K562 (cell line): Measurements from ENCODE around the gene RELL2. TPM values are rescaled to one million over a fixed set of nuclear protein-coding genes. Genes with fewer than 3 reads are reported as not detected.

Source experiments
- ARID3B ChIP-seq: fragments of 250-450 bp; sonication (Bioruptor Pico); IDR thresholded peaks from 2 replicates; pipeline ENCODE4 v1.4.0; 2020; ENCODE audit warnings: borderline replicate concordance
- CREB1 ChIP-seq, 2 experiments: sonication (generic) in 1 of 2; formaldehyde crosslinking in 1 of 2; IDR thresholded peaks; 2 replicates each; pipeline versions ENCODE4 v1.6.1 to v1.8.0; 2012 to 2022; ENCODE audit warnings: inconsistent platforms in 1 of 2, mild to moderate bottlenecking in 1 of 2, missing genetic modification reagents in 1 of 2, moderate library complexity in 1 of 2
- E4F1 ChIP-seq: fragments of 250-450 bp; sonication (Bioruptor Pico); IDR thresholded peaks from 2 replicates; pipeline ENCODE4 v1.5.0; 2021; ENCODE audit warnings: mild to moderate bottlenecking, borderline replicate concordance
- FOS ChIP-seq: IDR thresholded peaks from 3 replicates; pipeline ENCODE4 v1.6.1; 2011; ENCODE audit not compliant: insufficient read length; ENCODE audit errors: extremely low read depth
- GABPB1 ChIP-seq: sonication (generic); formaldehyde crosslinking; IDR thresholded peaks from 2 replicates; pipeline ENCODE4 v1.8.0; 2022; ENCODE audit warnings: mild to moderate bottlenecking, missing genetic modification reagents
- HCFC1 ChIP-seq: IDR thresholded peaks from 2 replicates; pipeline ENCODE4 v1.6.1; 2012; ENCODE audit warnings: low read depth, low read length, improper control_type of control experiment
- HDAC8 ChIP-seq: fragments of 450-650 bp; IDR thresholded peaks from 2 replicates; pipeline ENCODE4 v1.6.1; 2016; ENCODE audit warnings: mild to moderate bottlenecking, missing genetic modification characterization, moderate library complexity, missing compliant biosample characterization
- HMGN3 ChIP-seq: IDR thresholded peaks from 2 replicates; pipeline ENCODE4 v1.6.1; 2011; ENCODE audit warnings: borderline replicate concordance, low read depth, mild to moderate bottlenecking, mixed read lengths, low read length; ENCODE audit not compliant: insufficient read length; ENCODE audit errors: extremely low read depth
- HNRNPUL1 ChIP-seq: fragments of 200-400 bp; formaldehyde crosslinking; IDR thresholded peaks from 2 replicates; pipeline ENCODE4 v1.6.1; 2017; ENCODE audit warnings: low read length
- L3MBTL2 ChIP-seq: fragments of 450-650 bp; IDR thresholded peaks from 2 replicates; pipeline ENCODE4 v1.6.1; 2016; ENCODE audit warnings: mild to moderate bottlenecking, moderate library complexity
- NFE2 ChIP-seq: IDR thresholded peaks from 2 replicates; pipeline ENCODE4 v1.6.1; 2014; ENCODE audit warnings: antibody characterized with exemption, low read depth
- NKRF ChIP-seq: fragments of 450-650 bp; IDR thresholded peaks from 2 replicates; pipeline ENCODE4 v1.6.1; 2016; ENCODE audit warnings: borderline replicate concordance
- NR3C1 ChIP-seq: sonication (generic); formaldehyde crosslinking; IDR thresholded peaks from 2 replicates; pipeline ENCODE4 v1.8.1; 2022; ENCODE audit warnings: missing genetic modification reagents
- SMARCE1 ChIP-seq: fragments of 450-650 bp; IDR thresholded peaks from 2 replicates; pipeline ENCODE4 v1.7.1; 2016; ENCODE audit warnings: mild to moderate bottlenecking
- ZBTB17 ChIP-seq: fragments of 450-650 bp; formaldehyde crosslinking; IDR thresholded peaks from 2 replicates; pipeline ENCODE4 v1.4.0; 2020; ENCODE audit warnings: mild to moderate bottlenecking
- ZBTB9 ChIP-seq: fragments of 450-650 bp; formaldehyde crosslinking; IDR thresholded peaks from 2 replicates; pipeline ENCODE4 v1.4.0; 2020; ENCODE audit warnings: mild to moderate bottlenecking, moderate library complexity
- ZFX ChIP-seq: sonication (generic); formaldehyde crosslinking; IDR thresholded peaks from 2 replicates; pipeline ENCODE4 v1.8.0; 2022; ENCODE audit warnings: mild to moderate bottlenecking, missing genetic modification reagents, moderate library complexity
- ZNF23 ChIP-seq: fragments of 250-450 bp; sonication (Bioruptor Pico); IDR thresholded peaks from 2 replicates; pipeline ENCODE4 v1.4.0; 2020; ENCODE audit warnings: mild to moderate bottlenecking
- polyA plus RNA-seq, 8 experiments: library from polyadenylated mRNA; depleted of rRNA in 4 of 8; stranded (reverse) in 5 of 8; unstranded in 3 of 8; fragments of >200 nt; fragmentation: Nextera tagmentation in 2 of 8; fragmentation: Illumina TruSeq in 1 of 8; extraction: Ambion mirVana in 2 of 8; extraction: Trizol in 1 of 8; gene quantifications; 2 replicates each; pipeline versions ENCODE4 v1.2.1 to v1.2.3, GENCODE V29; 2011 to 2014; ENCODE audit warnings: inconsistent platforms in 1 of 8, missing spikeins in 1 of 8
- total RNA-seq, 7 experiments: library from RNA; depleted of rRNA in 6 of 7; stranded (reverse); fragments of >200 nt in 6 of 7; fragmentation: Illumina TruSeq in 2 of 7; extraction: Trizol in 2 of 7; gene quantifications; 2 replicates each; pipeline versions ENCODE4 v1.2.1 to v1.2.3, GENCODE V29; 2011 to 2021; ENCODE audit warnings: low replicate concordance in 1 of 7
- TF ChIP-seq, protein P1 (sequence below): sonication (generic); formaldehyde crosslinking; IDR thresholded peaks from 2 replicates; pipeline ENCODE4 v1.4.0; 2020; ENCODE audit warnings: mild to moderate bottlenecking, missing genetic modification reagents

Gene RELL2
- total and polyA plus RNA-seq, 9 of the 15 experiments (the other 6 are each of a cell fraction or from before 2014, with no cell fraction given), result 0.06 to 36.0 (median 14.3) TPM

- TF ChIP-seq E4F1 (CRISPR knock-in tag), result no peak
- TF ChIP-seq GABPB1 (CRISPR knock-in tag), result no peak
- TF ChIP-seq HMGN3, result peak; percentile 77
- TF ChIP-seq HCFC1, result no peak
- TF ChIP-seq FOS, result no peak
- TF ChIP-seq NKRF, result peak; percentile 53; the same call in 1 of the 2 replicates
- peak; percentile 65 for TF ChIP-seq CREB1 (IDR thresholded peaks at IDR 0.05)
- no peak; the same call in 1 of the 2 replicates for TF ChIP-seq CREB1 (CRISPR knock-in tag; IDR thresholded peaks at IDR 0.05)
- TF ChIP-seq ZFX (CRISPR knock-in tag), result peak; percentile 92
- TF ChIP-seq L3MBTL2, result no peak
- TF ChIP-seq NR3C1 (CRISPR knock-in tag), result no peak
- no peak for TF ChIP-seq ZBTB17 (CRISPR knock-in tag)
- no peak for TF ChIP-seq ZBTB9
- TF ChIP-seq ARID3B (CRISPR knock-in tag), result no peak
- no peak for TF ChIP-seq SMARCE1
- TF ChIP-seq, protein P1, sequence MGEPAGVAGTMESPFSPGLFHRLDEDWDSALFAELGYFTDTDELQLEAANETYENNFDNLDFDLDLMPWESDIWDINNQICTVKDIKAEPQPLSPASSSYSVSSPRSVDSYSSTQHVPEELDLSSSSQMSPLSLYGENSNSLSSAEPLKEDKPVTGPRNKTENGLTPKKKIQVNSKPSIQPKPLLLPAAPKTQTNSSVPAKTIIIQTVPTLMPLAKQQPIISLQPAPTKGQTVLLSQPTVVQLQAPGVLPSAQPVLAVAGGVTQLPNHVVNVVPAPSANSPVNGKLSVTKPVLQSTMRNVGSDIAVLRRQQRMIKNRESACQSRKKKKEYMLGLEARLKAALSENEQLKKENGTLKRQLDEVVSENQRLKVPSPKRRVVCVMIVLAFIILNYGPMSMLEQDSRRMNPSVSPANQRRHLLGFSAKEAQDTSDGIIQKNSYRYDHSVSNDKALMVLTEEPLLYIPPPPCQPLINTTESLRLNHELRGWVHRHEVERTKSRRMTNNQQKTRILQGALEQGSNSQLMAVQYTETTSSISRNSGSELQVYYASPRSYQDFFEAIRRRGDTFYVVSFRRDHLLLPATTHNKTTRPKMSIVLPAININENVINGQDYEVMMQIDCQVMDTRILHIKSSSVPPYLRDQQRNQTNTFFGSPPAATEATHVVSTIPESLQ (CRISPR knock-in tag), result no peak
- no peak for TF ChIP-seq HNRNPUL1
- TF ChIP-seq ZNF23, result no peak
- no peak for TF ChIP-seq HDAC8
- TF ChIP-seq NFE2, result no peak
These were observed at the start of gene RELL2, which contains the start of gene HDAC3 (continued) for GRCh38 chr5:141636413-141637122.
